GM12892 (cell line): Measurements from ENCODE around the gene OSTN.

Experiments used
- POLR2A ChIP-seq: IDR thresholded peaks from 2 replicates; pipeline ENCODE4 v1.6.1; 2011; ENCODE audit warnings: low read depth, low read length, control low read depth
- POLR2AphosphoS5 ChIP-seq: IDR thresholded peaks from 2 replicates; pipeline ENCODE4 v1.6.1; 2011; ENCODE audit warnings: low read depth, low read length, control low read depth
- TAF1 ChIP-seq: IDR thresholded peaks from 2 replicates; pipeline ENCODE4 v1.6.1; 2011; ENCODE audit warnings: low read depth, mild to moderate bottlenecking, control low read depth, low read length, borderline replicate concordance

- TF ChIP-seq POLR2A: no peak
- no peak for TF ChIP-seq TAF1
- TF ChIP-seq POLR2AphosphoS5: no peak
Observed at GRCh38 chr3:191255156-191255555, 56.1 kb downstream of the OSTN start.
